ENCODE results near the gene PPT1. TPM values are rescaled to one million over a fixed set of nuclear protein-coding genes. Genes with fewer than 3 reads are reported as not detected.
A peak's percentile ranks its signal among the peaks of the same experiment; 100 is the strongest.

The PPT1 gene
- total RNA-seq, 3 donors from 2014 or later = 84.0 to 126 (median 108) TPM

DNA sequence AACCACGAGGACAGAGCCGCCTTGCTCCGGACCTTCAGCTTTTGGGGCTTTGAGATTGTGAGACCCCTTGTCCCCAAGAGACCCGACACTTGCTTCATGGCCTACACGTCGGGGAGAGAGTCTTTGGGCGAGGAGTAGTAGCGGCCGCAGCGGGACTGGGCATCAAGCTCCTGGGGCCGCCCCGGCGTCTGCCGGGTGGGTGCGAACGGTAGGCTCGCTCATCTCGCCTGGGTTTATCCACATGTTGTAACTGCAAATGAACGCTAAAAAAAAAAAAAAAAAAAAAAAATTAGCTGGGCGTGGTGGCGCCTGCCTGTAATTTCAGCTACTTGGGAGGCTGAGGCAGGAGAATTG, 36.2 kb upstream of the PPT1 start:
- no peaks in the 10 kb centered on the region for H3K4me1 ChIP-seq
- H3K27me3 ChIP-seq = peaks cover 0 to 4% of the 10 kb centered on the region in 2 donors
- intact Hi-C loops (cut with DNase I; ENCODE audit: low total_unique reads) = no loop called here
- no peak overlapping the region for H3K27ac ChIP-seq
- no peak for TF ChIP-seq POLR2A (IDR thresholded peaks at IDR 0.05)
- TF ChIP-seq, protein P1, sequence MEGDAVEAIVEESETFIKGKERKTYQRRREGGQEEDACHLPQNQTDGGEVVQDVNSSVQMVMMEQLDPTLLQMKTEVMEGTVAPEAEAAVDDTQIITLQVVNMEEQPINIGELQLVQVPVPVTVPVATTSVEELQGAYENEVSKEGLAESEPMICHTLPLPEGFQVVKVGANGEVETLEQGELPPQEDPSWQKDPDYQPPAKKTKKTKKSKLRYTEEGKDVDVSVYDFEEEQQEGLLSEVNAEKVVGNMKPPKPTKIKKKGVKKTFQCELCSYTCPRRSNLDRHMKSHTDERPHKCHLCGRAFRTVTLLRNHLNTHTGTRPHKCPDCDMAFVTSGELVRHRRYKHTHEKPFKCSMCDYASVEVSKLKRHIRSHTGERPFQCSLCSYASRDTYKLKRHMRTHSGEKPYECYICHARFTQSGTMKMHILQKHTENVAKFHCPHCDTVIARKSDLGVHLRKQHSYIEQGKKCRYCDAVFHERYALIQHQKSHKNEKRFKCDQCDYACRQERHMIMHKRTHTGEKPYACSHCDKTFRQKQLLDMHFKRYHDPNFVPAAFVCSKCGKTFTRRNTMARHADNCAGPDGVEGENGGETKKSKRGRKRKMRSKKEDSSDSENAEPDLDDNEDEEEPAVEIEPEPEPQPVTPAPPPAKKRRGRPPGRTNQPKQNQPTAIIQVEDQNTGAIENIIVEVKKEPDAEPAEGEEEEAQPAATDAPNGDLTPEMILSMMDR (IDR thresholded peaks at IDR 0.05) = no peak
- no peak for TF ChIP-seq POLR2AphosphoS5 (IDR thresholded peaks at IDR 0.05)
- H3K36me3 ChIP-seq = no peaks in the 10 kb centered on the region
- H3K9me3 ChIP-seq = no peaks in the 10 kb centered on the region
- H3K4me3 ChIP-seq = peak overlapping the region in 2 of 3 donors; percentile 20 to 57
- DNase-seq (ENCODE audit: low spot score in 2 of 2) = no peak

DNA sequence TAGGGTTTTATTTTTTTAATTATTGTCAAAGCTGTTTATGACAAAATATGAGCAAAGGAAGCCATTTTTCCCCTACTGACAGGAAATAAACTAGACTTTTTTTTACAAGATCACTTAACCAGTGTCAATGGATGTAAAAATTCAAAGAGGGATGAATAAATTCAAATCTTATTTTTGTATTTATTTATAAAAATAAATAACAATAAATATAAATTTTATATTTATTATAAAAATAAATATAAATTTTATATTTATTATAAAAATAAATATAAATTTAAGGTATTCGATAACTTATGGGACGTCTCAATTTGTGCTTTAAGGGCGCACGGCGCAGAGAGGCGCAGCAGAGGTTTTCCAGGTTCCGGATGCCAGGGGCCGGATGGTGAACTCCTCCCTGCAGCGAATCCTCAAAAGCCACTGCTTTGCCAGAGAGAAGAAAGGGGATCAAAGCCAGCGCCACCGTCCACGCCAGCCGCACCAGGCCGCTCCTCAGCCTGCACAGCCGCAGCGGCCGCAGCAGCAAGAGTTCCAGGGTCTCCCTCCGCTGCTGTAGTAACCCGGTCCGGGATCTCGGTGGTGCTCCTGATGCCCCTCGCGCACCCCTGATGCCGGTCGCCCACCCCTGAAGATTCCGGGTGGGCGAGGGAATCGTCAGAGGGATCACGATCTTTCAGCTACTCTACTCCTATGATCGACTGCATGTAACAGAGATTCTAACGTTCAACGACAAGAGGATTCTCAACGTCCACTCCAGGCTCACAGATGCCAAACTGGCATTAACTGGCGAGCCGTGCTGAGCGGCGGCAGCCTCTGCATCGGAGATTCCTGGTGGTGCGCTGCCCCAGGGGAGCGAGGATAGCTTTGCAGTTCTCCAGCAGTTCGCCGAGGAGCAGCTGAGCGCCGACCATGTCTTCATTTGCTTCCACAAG, 35.6 kb upstream of the PPT1 start:
- TF ChIP-seq POLR2AphosphoS5 (IDR thresholded peaks at IDR 0.05) (no peak), POLR2A (IDR thresholded peaks at IDR 0.05) (no peak)
- TF ChIP-seq, protein P1 (IDR thresholded peaks at IDR 0.05) = no peak
- no peaks in the 10 kb centered on the region for H3K9me3 ChIP-seq
- no peak overlapping the region for H3K27ac ChIP-seq
- peaks cover 0 to 4% of the 10 kb centered on the region in 2 donors for H3K27me3 ChIP-seq
- no peaks in the 10 kb centered on the region for H3K4me1 ChIP-seq
- H3K4me3 ChIP-seq = peak overlapping the region; percentile 0 to 57 (median 20)
- H3K36me3 ChIP-seq = no peaks in the 10 kb centered on the region
- intact Hi-C loops (cut with DNase I; ENCODE audit: low total_unique reads) = no loop called here
- no peak for DNase-seq (ENCODE audit: low spot score in 2 of 2)

DNA sequence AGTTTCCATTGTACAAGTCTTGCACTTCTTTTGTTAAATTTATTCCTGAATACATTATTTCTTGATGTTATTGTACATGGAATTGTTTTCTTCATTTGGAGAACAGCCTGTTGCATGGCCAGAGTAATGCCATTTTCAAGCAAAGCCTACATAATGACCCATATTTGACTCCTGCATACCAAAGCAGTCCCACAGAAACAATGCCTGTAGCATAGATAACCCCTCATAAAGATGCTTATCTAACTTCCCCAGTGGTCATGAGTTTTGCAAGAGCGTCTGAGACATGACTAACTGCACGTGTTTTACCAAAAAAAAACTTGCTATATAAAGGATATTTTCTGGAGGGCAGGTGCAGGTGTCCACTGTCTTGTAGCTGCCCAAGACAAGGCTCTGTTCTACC, 33.8 kb upstream of the PPT1 start:
- DNase-seq (ENCODE audit: low spot score in 2 of 2) = no peak
- Histone ChIP-seq H3K9me3 (no peaks in the 10 kb centered on the region), H3K4me3 (no peak overlapping the region), H3K4me1 (no peaks in the 10 kb centered on the region), H3K36me3 (no peaks in the 10 kb centered on the region), H3K27me3 (peaks cover 0 to 4% of the 10 kb centered on the region in 2 donors), H3K27ac (no peak overlapping the region)
- intact Hi-C loops (cut with DNase I; ENCODE audit: low total_unique reads) = no loop called here
- TF ChIP-seq POLR2A (IDR thresholded peaks at IDR 0.05) = no peak
- no peak for TF ChIP-seq POLR2AphosphoS5 (IDR thresholded peaks at IDR 0.05)
- TF ChIP-seq, protein P1 (IDR thresholded peaks at IDR 0.05) = no peak

DNA sequence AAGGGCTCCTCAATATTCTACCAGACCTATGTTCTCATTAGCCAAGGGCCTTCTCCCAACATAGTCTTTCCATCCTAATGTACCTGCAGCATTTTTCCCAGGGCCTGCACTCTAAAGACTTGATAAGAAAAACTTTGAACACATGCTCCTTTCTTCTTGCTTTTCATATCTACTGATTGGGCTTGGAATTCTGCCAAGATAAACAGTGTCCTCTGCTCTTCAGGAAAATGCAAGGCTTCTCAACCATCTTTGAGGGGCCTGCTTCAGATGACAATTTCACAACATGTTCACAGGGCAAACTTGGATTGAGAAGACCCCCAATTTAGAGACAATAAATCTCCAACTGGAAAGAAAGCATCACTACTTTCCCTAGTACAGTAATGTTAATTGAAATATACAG, 25.8 kb upstream of the PPT1 start:
- Histone ChIP-seq H3K27me3 (no peaks in the 10 kb centered on the region), H3K4me3 (no peak overlapping the region), H3K9me3 (no peaks in the 10 kb centered on the region), H3K36me3 (no peaks in the 10 kb centered on the region), H3K4me1 (no peaks in the 10 kb centered on the region), H3K27ac (no peak overlapping the region)
- intact Hi-C loops (cut with DNase I; ENCODE audit: low total_unique reads) = no loop called here
- TF ChIP-seq POLR2AphosphoS5 (IDR thresholded peaks at IDR 0.05) = no peak
- no peak for TF ChIP-seq POLR2A (IDR thresholded peaks at IDR 0.05)
- TF ChIP-seq, protein P1 (IDR thresholded peaks at IDR 0.05) = no peak
- DNase-seq (ENCODE audit: low spot score in 2 of 2) = no peak

DNA sequence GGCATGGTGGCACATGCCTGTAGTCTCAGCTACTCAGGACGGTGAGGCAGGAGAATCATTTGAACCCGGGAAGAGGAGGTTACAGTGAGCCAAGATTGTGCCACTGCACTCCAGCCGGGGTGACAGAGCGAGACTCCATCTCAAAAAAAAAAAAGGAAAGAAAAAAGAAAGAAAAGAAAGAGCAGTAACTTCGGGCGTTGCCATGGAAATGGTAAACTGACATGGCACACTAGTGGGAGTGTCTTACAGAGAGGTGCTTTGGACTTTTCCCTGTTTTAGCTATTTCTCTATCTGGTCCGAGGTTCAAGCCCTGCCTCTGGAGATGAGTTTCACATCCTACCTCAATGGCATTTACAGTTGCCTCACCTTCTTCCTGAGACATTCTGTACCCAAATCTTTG, 23.1 kb upstream of the PPT1 start:
- H3K4me3 ChIP-seq = no peak overlapping the region
- H3K4me1 ChIP-seq = no peaks in the 10 kb centered on the region
- H3K27ac ChIP-seq = no peak overlapping the region
- no peaks in the 10 kb centered on the region for H3K27me3 ChIP-seq
- TF ChIP-seq, protein P1 (IDR thresholded peaks at IDR 0.05) = no peak
- TF ChIP-seq POLR2AphosphoS5 (IDR thresholded peaks at IDR 0.05) (no peak), POLR2A (IDR thresholded peaks at IDR 0.05) (no peak)
- no peaks in the 10 kb centered on the region for H3K36me3 ChIP-seq
- no peak for DNase-seq (ENCODE audit: low spot score in 2 of 2)
- intact Hi-C loops (cut with DNase I; ENCODE audit: low total_unique reads) = no loop called here
- H3K9me3 ChIP-seq = no peaks in the 10 kb centered on the region
